HAP-1 (cell line): Measurements from ENCODE around the gene MACC1.
A peak's percentile ranks its signal among the peaks of the same experiment; 100 is the strongest.

ENCODE experiments used
- DNase-seq, 2 experiments: peaks; one replicate each; pipeline ENCODE4 v3.0.0-alpha.2; 2016 to 2020; ENCODE audit warnings: low spot score in 2 of 2
- H3K27me3 ChIP-seq: fragments of 250-450 bp; sonication (Bioruptor Pico); 2 replicates; pipeline ENCODE4 v1.5.1; 2020; ENCODE audit warnings: low read depth, mild to moderate bottlenecking, moderate library complexity
- H3K36me3 ChIP-seq: fragments of 250-450 bp; sonication (Bioruptor Pico); replicated peaks from 2 replicates; pipeline ENCODE4 v1.5.1; 2020; ENCODE audit warnings: mild to moderate bottlenecking
- H3K4me1 ChIP-seq: fragments of 250-450 bp; sonication (Bioruptor Pico); 2 replicates; pipeline ENCODE4 v1.5.1; 2020; ENCODE audit warnings: mild to moderate bottlenecking
- H3K4me3 ChIP-seq: fragments of 250-450 bp; sonication (Bioruptor Pico); 2 replicates; pipeline ENCODE4 v1.5.1; 2020; ENCODE audit warnings: mild to moderate bottlenecking, moderate library complexity
- H3K9me3 ChIP-seq: fragments of 250-450 bp; sonication (Bioruptor Pico); 2 replicates; pipeline ENCODE4 v1.5.1; 2020; ENCODE audit warnings: mild to moderate bottlenecking, moderate library complexity
- in situ Hi-C: fragments of 300-500 bp; cut with MboI; formaldehyde crosslinking; loops from 3 replicates; pipeline ENCODE4 v1.14.3; 2020; ENCODE audit warnings: low sequenced_read_pairs, inconsistent platforms, mixed read lengths

Gene MACC1

GRCh38 chr7:20162665-20163064 is 54.5 kb downstream of the MACC1 start:
- Histone ChIP-seq H3K36me3 (no peaks in the 10 kb centered on the region), H3K4me3 (no peak overlapping the region)
- in situ Hi-C loops = loop anchor here (25.0 kb wide), 2 partner anchors 175 to 400 kb away; partner anchors contain the start of gene TMEM196

GRCh38 chr7:20159226-20159747 is 57.9 kb downstream of the MACC1 start:
- Histone ChIP-seq H3K4me1 (no peaks in the 10 kb centered on the region), H3K27me3 (no peaks in the 10 kb centered on the region), H3K36me3 (no peaks in the 10 kb centered on the region), H3K4me3 (no peak overlapping the region), H3K9me3 (no peaks in the 10 kb centered on the region)
- in situ Hi-C loops = loop anchor here (25.0 kb wide), 2 partner anchors 172 to 397 kb away; partner anchors contain the start of gene TMEM196
- DNase-seq = no peak

More at GRCh38 chr7:20162665-20163064, 54.5 kb downstream of the MACC1 start:
- H3K4me1 ChIP-seq = no peaks in the 10 kb centered on the region
- no peaks in the 10 kb centered on the region for H3K27me3 ChIP-seq
- H3K9me3 ChIP-seq = no peaks in the 10 kb centered on the region
- no peak for DNase-seq

GRCh38 chr7:20158684-20159083 is 58.5 kb downstream of the MACC1 start:
- no peaks in the 10 kb centered on the region for H3K27me3 ChIP-seq
- no peak for DNase-seq
- in situ Hi-C loops = loop anchor here (25.0 kb wide), 2 partner anchors 171 to 396 kb away; partner anchors contain the start of gene TMEM196
- no peak overlapping the region for H3K4me3 ChIP-seq
- no peaks in the 10 kb centered on the region for H3K9me3 ChIP-seq
- H3K4me1 ChIP-seq = no peaks in the 10 kb centered on the region
- no peaks in the 10 kb centered on the region for H3K36me3 ChIP-seq

GRCh38 chr7:20157456-20157855 is 59.7 kb downstream of the MACC1 start:
- in situ Hi-C loops = loop anchor here (25.0 kb wide), 2 partner anchors 170 to 395 kb away; partner anchors contain the start of gene TMEM196
- H3K4me3 ChIP-seq = no peak overlapping the region
- H3K27me3 ChIP-seq = no peaks in the 10 kb centered on the region
- no peak for DNase-seq
- no peaks in the 10 kb centered on the region for H3K4me1 ChIP-seq
- no peaks in the 10 kb centered on the region for H3K9me3 ChIP-seq
- H3K36me3 ChIP-seq = no peaks in the 10 kb centered on the region

- H3K9me3 ChIP-seq = no peaks in the 10 kb centered on the region
- H3K4me3 ChIP-seq = no peak overlapping the region
- no peaks in the 10 kb centered on the region for H3K36me3 ChIP-seq
- in situ Hi-C loops = loop anchor here (25.0 kb wide), 2 partner anchors 167 to 392 kb away; partner anchors contain the start of gene TMEM196
- no peaks in the 10 kb centered on the region for H3K4me1 ChIP-seq
- DNase-seq = no peak
- H3K27me3 ChIP-seq = no peaks in the 10 kb centered on the region
These were observed 63.2 kb downstream of the MACC1 start for GRCh38 chr7:20153999-20154398.

GRCh38 chr7:20153567-20153966 is 63.6 kb downstream of the MACC1 start:
- Histone ChIP-seq H3K4me1 (no peaks in the 10 kb centered on the region), H3K4me3 (no peak overlapping the region), H3K9me3 (no peaks in the 10 kb centered on the region), H3K27me3 (no peaks in the 10 kb centered on the region), H3K36me3 (no peaks in the 10 kb centered on the region)
- in situ Hi-C loops = loop anchor here (25.0 kb wide), 2 partner anchors 166 to 391 kb away; partner anchors contain the start of gene TMEM196
- DNase-seq = no peak

GRCh38 chr7:20152511-20152910 is 64.7 kb downstream of the MACC1 start:
- H3K36me3 ChIP-seq = no peaks in the 10 kb centered on the region

GRCh38 chr7:20151708-20152456 is 65.3 kb downstream of the MACC1 start:
- DNase-seq = no peak
- in situ Hi-C loops = loop anchor here (25.0 kb wide), 2 partner anchors 165 to 390 kb away; partner anchors contain the start of gene TMEM196
- Histone ChIP-seq H3K36me3 (no peaks in the 10 kb centered on the region), H3K4me3 (no peak overlapping the region), H3K9me3 (no peaks in the 10 kb centered on the region), H3K27me3 (no peaks in the 10 kb centered on the region), H3K4me1 (no peaks in the 10 kb centered on the region)

More at GRCh38 chr7:20152511-20152910, 64.7 kb downstream of the MACC1 start:
- DNase-seq = no peak
- Histone ChIP-seq H3K4me3 (no peak overlapping the region), H3K9me3 (no peaks in the 10 kb centered on the region), H3K4me1 (no peaks in the 10 kb centered on the region), H3K27me3 (no peaks in the 10 kb centered on the region)
- in situ Hi-C loops = loop anchor here (25.0 kb wide), 2 partner anchors 165 to 390 kb away; partner anchors contain the start of gene TMEM196

- H3K4me3 ChIP-seq = no peak overlapping the region
- no peaks in the 10 kb centered on the region for H3K36me3 ChIP-seq
- no peaks in the 10 kb centered on the region for H3K27me3 ChIP-seq
- no peaks in the 10 kb centered on the region for H3K4me1 ChIP-seq
- no peak for DNase-seq
- no peaks in the 10 kb centered on the region for H3K9me3 ChIP-seq
- in situ Hi-C loops = no loop called here
These were observed 70.7 kb downstream of the MACC1 start for GRCh38 chr7:20146451-20146850.

GRCh38 chr7:20144801-20145200 is 72.4 kb downstream of the MACC1 start:
- H3K27me3 ChIP-seq = no peaks in the 10 kb centered on the region
- H3K9me3 ChIP-seq = no peaks in the 10 kb centered on the region
- H3K36me3 ChIP-seq = no peaks in the 10 kb centered on the region
- DNase-seq = no peak
- in situ Hi-C loops = no loop called here
- H3K4me1 ChIP-seq = peaks cover 5% of the 10 kb centered on the region; the same call in 1 of the 2 replicates
- H3K4me3 ChIP-seq = no peak overlapping the region

GRCh38 chr7:20141666-20142065 is 75.5 kb downstream of the MACC1 start:
- no peak overlapping the region for H3K4me3 ChIP-seq
- H3K27me3 ChIP-seq = no peaks in the 10 kb centered on the region
- H3K9me3 ChIP-seq = no peaks in the 10 kb centered on the region
- DNase-seq = peak; percentile 13 to 28
- H3K36me3 ChIP-seq = no peaks in the 10 kb centered on the region
- H3K4me1 ChIP-seq = peaks cover 7% of the 10 kb centered on the region; the same call in 1 of the 2 replicates
- in situ Hi-C loops = no loop called here

- Histone ChIP-seq H3K4me3 (no peak overlapping the region), H3K36me3 (no peaks in the 10 kb centered on the region), H3K4me1 (peaks cover 7% of the 10 kb centered on the region; the same call in 1 of the 2 replicates), H3K27me3 (no peaks in the 10 kb centered on the region), H3K9me3 (no peaks in the 10 kb centered on the region)
- in situ Hi-C loops = no loop called here
- no peak for DNase-seq
These were observed 76.2 kb downstream of the MACC1 start for GRCh38 chr7:20141002-20141345.

- H3K36me3 ChIP-seq = no peaks in the 10 kb centered on the region
- no peaks in the 10 kb centered on the region for H3K27me3 ChIP-seq
- no peaks in the 10 kb centered on the region for H3K9me3 ChIP-seq
- in situ Hi-C loops = no loop called here
- H3K4me3 ChIP-seq = no peak overlapping the region
- DNase-seq = no peak
- peaks cover 7% of the 10 kb centered on the region; the same call in 1 of the 2 replicates for H3K4me1 ChIP-seq
These were observed 76.7 kb downstream of the MACC1 start for GRCh38 chr7:20140291-20141001.
